SK-N-SH (cell line): ENCODE measurements around the gene LTK. TPM values are rescaled to one million over a fixed set of nuclear protein-coding genes. Genes with fewer than 3 reads are reported as not detected.

Experiments
- CTCF ChIA-PET: fragments of 300-600, 350-600 bp; formaldehyde crosslinking; extraction: SDS; loops from one replicate; lab custom pipeline; 2021; lab: Yijun Ruan, JAX
- POLR2A ChIA-PET: fragments of 350-600 bp; sonication (Branson Sonifier 250); formaldehyde crosslinking; extraction: SDS; loops from one replicate; lab custom pipeline; 2020; ENCODE audit warnings: antibody characterized with exemption, inconsistent platforms; lab: Yijun Ruan, JAX
- DNase-seq: peaks from one replicate; pipeline ENCODE4 v3.0.0; 2012
- H2AFZ ChIP-seq: fragments of 200-600 bp; sonication (generic); 2 replicates; pipeline ENCODE4 v1.8.1; 2016; ENCODE audit warnings: antibody characterized with exemption, mild to moderate bottlenecking, low read depth
- H3F3A ChIP-seq: fragments of 200-600 bp; sonication (generic); replicated peaks from 2 replicates; pipeline ENCODE3; 2016; ENCODE audit warnings: antibody characterized with exemption, mild to moderate bottlenecking; ENCODE audit not compliant: insufficient read depth
- H3K27ac ChIP-seq, 2 experiments: fragments of 200-500 bp in 1 of 2; fragments of 200-600 bp in 1 of 2; sonication (Bioruptor generic) in 1 of 2; sonication (generic), shearing (Covaris generic) in 1 of 2; 2 replicates each; pipeline versions ENCODE4 v1.5.1 to v1.6.1; 2014 to 2016; ENCODE audit warnings: low read depth in 2 of 2, inconsistent platforms in 1 of 2, low read length in 1 of 2, mild to moderate bottlenecking in 1 of 2, mixed read lengths in 1 of 2
- H3K27me3 ChIP-seq: fragments of 200-600 bp; sonication (generic), shearing (Covaris generic); 2 replicates; pipeline ENCODE4 v1.6.1; 2016; ENCODE audit warnings: mixed run types; ENCODE audit not compliant: insufficient read depth
- H3K36me3 ChIP-seq, 2 experiments: fragments of 200-500 bp in 1 of 2; fragments of 200-600 bp in 1 of 2; sonication (Bioruptor generic) in 1 of 2; sonication (generic) in 1 of 2; replicated peaks in 1 of 2; 2 replicates each; pipeline versions ENCODE3 to v1.5.1; 2014 to 2016; ENCODE audit warnings: low read length in 1 of 2, mild to moderate bottlenecking in 1 of 2; ENCODE audit not compliant: insufficient read depth in 2 of 2, control insufficient read depth in 1 of 2
- H3K4me1 ChIP-seq, 2 experiments: fragments of 200-500 bp in 1 of 2; fragments of 200-600 bp in 1 of 2; sonication (Bioruptor generic) in 1 of 2; sonication (generic), shearing (Covaris generic) in 1 of 2; 2 replicates each; pipeline versions ENCODE4 v1.5.1 to v1.6.1; 2014 to 2016; ENCODE audit warnings: low read depth in 1 of 2, low read length in 1 of 2, mixed run types in 1 of 2; ENCODE audit not compliant: insufficient read depth in 2 of 2, control insufficient read depth in 1 of 2
- H3K4me2 ChIP-seq: fragments of 200-600 bp; sonication (generic), shearing (Covaris generic); 2 replicates; pipeline ENCODE4 v1.6.1; 2017; ENCODE audit warnings: mixed run types
- H3K4me3 ChIP-seq, 2 experiments: fragments of 200-500 bp in 1 of 2; fragments of 200-600 bp in 1 of 2; sonication (Bioruptor generic) in 1 of 2; sonication (generic), shearing (Covaris generic) in 1 of 2; 2 replicates each; pipeline versions ENCODE4 v1.5.1 to v1.8.1; 2014 to 2016; ENCODE audit warnings: low read depth in 2 of 2, inconsistent platforms in 1 of 2, low read length in 1 of 2, mild to moderate bottlenecking in 1 of 2, mixed read lengths in 1 of 2, moderate library complexity in 1 of 2
- H3K79me2 ChIP-seq: fragments of 200-600 bp; sonication (generic); 2 replicates; pipeline ENCODE4 v1.8.1; 2017; ENCODE audit warnings: mild to moderate bottlenecking; ENCODE audit not compliant: insufficient read depth
- H3K9ac ChIP-seq: fragments of 200-600 bp; sonication (generic); 2 replicates; pipeline ENCODE4 v1.6.1; 2017; ENCODE audit warnings: mixed run types
- H3K9me2 ChIP-seq: fragments of 200-600 bp; sonication (generic); 2 replicates; pipeline ENCODE4 v1.6.1; 2017; ENCODE audit warnings: mixed run types
- H3K9me3 ChIP-seq: fragments of 200-600 bp; sonication (generic); 2 replicates; pipeline ENCODE4 v1.6.1; 2017; ENCODE audit warnings: mixed run types, mild to moderate bottlenecking, moderate library complexity
- H4K20me1 ChIP-seq: fragments of 200-600 bp; sonication (generic); 2 replicates; pipeline ENCODE4 v1.6.1; 2017; ENCODE audit warnings: mild to moderate bottlenecking, mixed run types; ENCODE audit not compliant: insufficient read depth
- CHD2 ChIP-seq: fragments of 150-350 bp; IDR thresholded peaks from 2 replicates; pipeline ENCODE4 v1.6.1; 2018; ENCODE audit warnings: low read length; ENCODE audit not compliant: partially characterized antibody
- CTCF ChIP-seq: fragments of 200-600 bp; sonication (generic); IDR thresholded peaks from 2 replicates; pipeline ENCODE4 v1.6.1; 2017; ENCODE audit warnings: antibody characterized with exemption, mild to moderate bottlenecking, moderate library complexity
- ELF1 ChIP-seq: IDR thresholded peaks from 2 replicates; pipeline ENCODE4 v1.4.0; 2012
- EP300 ChIP-seq, 2 experiments: IDR thresholded peaks; 2 replicates each; pipeline versions ENCODE4 v1.4.0 to v1.6.1; 2012; ENCODE audit warnings: borderline replicate concordance in 1 of 2, low read depth in 1 of 2, low read length in 1 of 2
- FOXM1 ChIP-seq: IDR thresholded peaks from 2 replicates; pipeline ENCODE4 v1.4.0; 2012; ENCODE audit warnings: low read depth, mild to moderate bottlenecking
- IRF3 ChIP-seq: fragments of 150-350 bp; IDR thresholded peaks from 2 replicates; pipeline ENCODE4 v1.6.1; 2016; ENCODE audit warnings: mild to moderate bottlenecking, low read depth, low read length
- JUND ChIP-seq: IDR thresholded peaks from 2 replicates; pipeline ENCODE4 v1.4.0; 2012
- MAX ChIP-seq: IDR thresholded peaks from 2 replicates; pipeline ENCODE4 v1.4.0; 2012; ENCODE audit warnings: low read depth
- MEF2A ChIP-seq: IDR thresholded peaks from 2 replicates; pipeline ENCODE4 v1.4.0; 2012; ENCODE audit warnings: low read depth, borderline replicate concordance
- MXI1 ChIP-seq: IDR thresholded peaks from 2 replicates; pipeline ENCODE4 v1.6.1; 2012; ENCODE audit warnings: mild to moderate bottlenecking, low read depth, low read length, improper control_type of control experiment
- NFIC ChIP-seq: IDR thresholded peaks from 2 replicates; pipeline ENCODE4 v1.4.0; 2012; ENCODE audit warnings: borderline replicate concordance
- RXRA ChIP-seq: IDR thresholded peaks from 2 replicates; pipeline ENCODE4 v1.4.0; 2012; ENCODE audit warnings: low read depth, mild to moderate bottlenecking, borderline replicate concordance
- USF1 ChIP-seq: IDR thresholded peaks from 2 replicates; pipeline ENCODE4 v1.4.0; 2012; ENCODE audit warnings: low read depth, borderline replicate concordance
- YY1 ChIP-seq: IDR thresholded peaks from 2 replicates; pipeline ENCODE4 v1.4.0; 2012; ENCODE audit warnings: low read depth, mild to moderate bottlenecking
- WGBS: methylation state at CpG from one replicate; pipeline ENCODE4 v1.1.6; 2017; ENCODE audit warnings: low lambda C conversion rate; 5-methylcytosine and 5-hydroxymethylcytosine counted together
- polyA plus RNA-seq, 3 experiments: library from polyadenylated mRNA; depleted of rRNA; stranded (reverse); fragments of >200 nt; gene quantifications; 2 replicates each; pipeline ENCODE4 v1.2.3, GENCODE V29; 2012

LTK gene
- polyA plus RNA-seq, 1 of the 3 experiments (the other 2 are of a cell fraction), result 0.07 TPM

- H3K79me2 ChIP-seq, result peaks cover 22% of the 10 kb centered on the region
- no peak for TF ChIP-seq RXRA
- TF ChIP-seq MEF2A, result no peak
- no peak for TF ChIP-seq USF1
- no peak for TF ChIP-seq MXI1
- TF ChIP-seq EP300 (IDR thresholded peaks at IDR 0.05; ENCODE audit: borderline replicate concordance in 1 of 2, low read depth in 1 of 2, low read length in 1 of 2), result no peak
- no peak for TF ChIP-seq IRF3
- peaks cover 5% of the 10 kb centered on the region for H3F3A ChIP-seq
- no peak for DNase-seq
- H3K4me2 ChIP-seq, result no peak overlapping the region
- CTCF ChIA-PET, result no interaction called here
- POLR2A ChIA-PET, result no interaction called here
- H3K27ac ChIP-seq, result no peak overlapping the region
- H4K20me1 ChIP-seq, result no peaks in the 10 kb centered on the region
- H3K9me2 ChIP-seq, result no peaks in the 10 kb centered on the region
- peaks cover 7 to 10% of the 10 kb centered on the region in 2 experiments; a peak in 2 of 4 replicates for H3K4me1 ChIP-seq
- H3K27me3 ChIP-seq, result no peaks in the 10 kb centered on the region
- no peak overlapping the region for H3K9ac ChIP-seq
- H3K4me3 ChIP-seq, result no peak overlapping the region
- H2AFZ ChIP-seq, result no peak overlapping the region
- no peaks in the 10 kb centered on the region for H3K9me3 ChIP-seq
- H3K36me3 ChIP-seq, result peaks cover 14 to 24% of the 10 kb centered on the region in 2 experiments
- 95% methylated on average over 11 of the region's 11 CpGs for WGBS
These were observed 23.2 kb upstream of the LTK start for GRCh38 chr15:41536866-41537265.

- no peaks in the 10 kb centered on the region for H4K20me1 ChIP-seq
- H2AFZ ChIP-seq, result no peak overlapping the region
- WGBS, result 85% methylated on average over 1 of the region's 1 CpG
- no peak for TF ChIP-seq YY1
- no peak for TF ChIP-seq ELF1
- no peak for TF ChIP-seq CHD2
- no peak for TF ChIP-seq NFIC
- no peak for TF ChIP-seq JUND
- TF ChIP-seq FOXM1, result no peak
- TF ChIP-seq CTCF, result no peak
- no peak for TF ChIP-seq MAX
- no peak overlapping the region for H3K9ac ChIP-seq
- H3K27ac ChIP-seq, result no peak overlapping the region; a peak in 1 of 4 replicates
- peaks cover 14 to 28% of the 10 kb centered on the region in 2 experiments for H3K36me3 ChIP-seq
- ChIA-PET CTCF (interaction anchor here (1.6 kb wide), 2 partner anchors 22 to 70 kb away, joined by 5 to 7 read pairs; no protein-coding TSS in a partner anchor), POLR2A (no interaction called here)
- peaks cover 7 to 22% of the 10 kb centered on the region in 2 experiments; a peak in 2 of 4 replicates for H3K4me1 ChIP-seq
- H3K9me3 ChIP-seq, result no peaks in the 10 kb centered on the region
- DNase-seq, result no peak
- no peaks in the 10 kb centered on the region for H3K27me3 ChIP-seq
- no peak overlapping the region for H3K4me3 ChIP-seq
- no peaks in the 10 kb centered on the region for H3K9me2 ChIP-seq
- no peak overlapping the region for H3K4me2 ChIP-seq
- H3K79me2 ChIP-seq, result peaks cover 10% of the 10 kb centered on the region
- peaks cover 5% of the 10 kb centered on the region for H3F3A ChIP-seq
These were observed 21.9 kb upstream of the LTK start for GRCh38 chr15:41535544-41535943.
